ENCODE measurements around the gene MINDY4.

MINDY4 gene

DNA sequence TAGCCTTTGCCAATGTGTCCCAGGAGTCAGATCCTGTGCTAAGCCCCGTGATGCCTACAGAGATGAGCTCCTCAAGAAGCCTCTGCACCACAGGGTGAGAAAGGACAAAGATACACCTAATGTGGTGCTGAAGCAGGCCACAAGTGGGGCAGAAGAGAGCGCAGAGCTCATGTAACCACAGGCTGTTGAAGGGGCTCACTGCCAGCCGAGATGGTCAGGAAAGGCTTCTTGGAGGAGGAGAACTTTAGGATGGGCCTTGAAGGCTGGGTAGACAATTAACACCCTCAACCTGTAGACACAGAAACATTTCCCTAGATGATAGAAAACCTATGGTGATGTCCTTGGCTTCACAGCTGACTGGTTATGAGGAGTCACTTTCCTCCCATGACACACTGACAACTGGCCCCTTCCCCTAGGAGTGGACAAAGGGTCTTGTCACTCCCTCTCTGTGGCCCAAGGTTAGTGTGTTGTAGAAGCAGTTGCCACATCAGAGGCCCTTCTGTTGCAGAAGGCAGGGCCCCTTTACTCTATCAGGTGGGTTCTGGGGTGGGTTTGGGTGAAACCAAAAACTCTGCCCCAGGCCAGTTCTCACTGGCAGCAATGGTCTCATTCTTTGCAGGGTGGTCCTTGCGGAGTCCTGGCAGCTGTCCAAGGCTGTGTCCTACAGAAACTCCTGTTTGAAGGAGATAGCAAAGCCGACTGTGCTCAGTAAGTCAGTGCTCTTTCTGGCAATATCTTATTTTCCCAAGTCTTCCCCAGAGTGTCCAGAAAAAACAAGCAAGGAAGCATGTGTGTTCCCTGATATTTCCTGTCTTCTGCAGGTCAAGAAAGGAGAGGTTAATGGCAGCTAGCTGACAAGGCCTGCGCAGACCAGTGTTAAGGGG is 69.2 kb downstream of the MINDY4 start:
- DNase-seq = no peak

DNA sequence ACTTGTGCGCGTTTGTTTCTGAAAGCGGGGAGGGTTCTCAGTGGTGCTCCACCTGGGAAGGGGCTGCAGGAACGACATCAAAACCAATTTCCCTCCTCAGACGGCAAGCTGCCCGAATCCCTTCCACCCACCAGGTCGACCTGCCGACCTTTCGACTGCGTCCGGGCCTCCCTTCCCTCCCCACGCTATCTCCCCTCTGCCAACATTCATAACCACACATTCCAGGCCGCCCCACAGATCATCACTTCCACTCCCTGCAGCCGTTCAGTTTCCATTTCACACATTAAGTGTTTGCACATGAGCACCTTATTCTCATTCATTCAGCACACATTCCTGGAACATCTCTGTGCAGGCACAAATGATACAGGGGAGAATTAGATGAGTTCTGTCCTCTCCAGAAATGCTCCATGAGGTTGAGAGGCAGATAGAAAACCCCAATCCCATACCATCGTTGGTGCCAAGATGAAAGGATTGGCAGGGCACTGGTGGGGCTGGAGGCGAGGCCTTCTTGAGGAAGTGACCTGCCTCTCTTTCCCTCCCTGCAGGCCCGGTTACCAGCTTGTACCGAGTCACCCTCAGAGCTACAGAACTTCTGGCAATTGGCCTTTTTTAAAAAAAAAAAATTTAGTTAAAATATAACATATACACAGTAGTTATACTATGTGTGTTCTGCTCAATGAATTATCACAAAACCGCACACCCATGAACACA is 70.0 kb downstream of the MINDY4 start:
- DNase-seq = no peak

DNA sequence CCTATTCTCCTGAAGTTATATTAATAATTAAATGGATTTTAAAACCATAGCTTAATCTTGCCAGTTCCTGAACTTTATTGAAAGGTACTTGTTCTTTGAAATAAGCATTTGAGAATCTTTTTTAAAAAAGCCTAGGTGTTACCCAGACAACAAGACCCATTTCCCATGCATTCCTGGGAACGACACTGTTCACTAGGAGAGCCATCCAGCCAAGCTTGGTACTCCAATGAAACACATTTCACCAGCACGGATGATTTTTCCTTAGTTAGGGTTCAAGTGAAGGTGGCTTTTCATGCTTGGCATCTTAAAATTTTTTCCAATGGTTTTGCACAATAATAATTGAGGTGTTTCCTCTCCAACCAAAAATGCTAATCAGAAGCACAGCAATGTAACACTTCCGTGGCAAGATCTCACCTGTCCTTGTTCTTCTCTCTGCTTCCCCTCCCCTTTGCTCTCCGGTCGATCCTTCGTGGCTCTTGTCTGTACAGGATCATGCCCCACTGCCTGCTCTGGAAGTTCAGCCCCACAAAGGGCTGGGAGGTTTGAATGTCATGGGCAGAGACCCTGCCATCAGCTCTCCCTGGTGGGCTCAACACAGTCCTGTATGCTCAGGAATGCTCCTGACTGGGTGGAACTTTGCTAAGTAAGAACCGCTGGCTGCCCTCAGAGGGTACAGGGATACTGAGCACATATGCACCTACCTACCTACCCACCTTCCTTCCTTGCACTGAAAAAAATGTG is 70.8 kb downstream of the MINDY4 start:
- DNase-seq = no peak

DNA sequence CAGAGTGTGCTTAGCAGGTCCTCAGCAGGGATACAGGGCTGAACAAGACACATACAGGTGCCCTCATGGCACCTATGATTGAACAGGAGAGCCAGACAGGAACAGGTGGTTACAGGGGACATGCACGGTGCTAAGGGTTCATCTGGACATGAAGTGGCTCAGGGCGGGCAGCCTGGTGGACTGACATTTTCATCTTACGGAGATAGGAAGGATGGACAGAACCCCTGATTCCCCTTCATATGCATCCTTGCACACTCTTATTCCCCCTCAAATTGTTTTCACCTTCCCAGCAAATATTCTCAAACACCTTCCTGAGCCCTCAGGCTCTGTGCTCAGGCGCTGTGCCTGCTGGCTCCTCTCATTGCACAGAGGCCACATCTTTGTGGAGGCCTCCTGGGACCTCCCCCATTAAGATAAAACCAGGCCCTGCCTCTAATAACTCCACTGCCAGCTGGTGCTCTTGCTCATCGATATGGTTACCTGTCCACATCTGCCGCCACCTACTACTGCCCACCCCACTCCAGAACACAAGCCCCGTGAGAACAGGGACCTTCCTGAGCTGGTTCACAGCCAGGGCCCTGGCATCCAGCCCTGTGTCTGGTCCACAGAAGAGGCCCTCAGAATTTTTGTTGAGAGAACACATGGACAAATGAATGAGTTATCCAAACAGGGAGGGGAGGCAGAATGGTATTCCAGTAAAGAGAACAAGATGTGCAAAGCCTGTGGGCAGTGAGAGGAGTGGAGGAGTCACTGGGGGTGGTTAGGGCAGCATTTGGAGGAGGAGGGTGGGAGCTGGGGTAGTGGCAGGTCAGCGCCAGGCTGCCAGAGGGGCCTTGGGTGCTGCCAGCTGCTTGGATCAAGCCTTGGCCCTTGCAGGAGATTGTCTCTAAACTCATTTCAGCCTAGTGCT is 71.6 kb downstream of the MINDY4 start:
- DNase-seq = no peak

DNA sequence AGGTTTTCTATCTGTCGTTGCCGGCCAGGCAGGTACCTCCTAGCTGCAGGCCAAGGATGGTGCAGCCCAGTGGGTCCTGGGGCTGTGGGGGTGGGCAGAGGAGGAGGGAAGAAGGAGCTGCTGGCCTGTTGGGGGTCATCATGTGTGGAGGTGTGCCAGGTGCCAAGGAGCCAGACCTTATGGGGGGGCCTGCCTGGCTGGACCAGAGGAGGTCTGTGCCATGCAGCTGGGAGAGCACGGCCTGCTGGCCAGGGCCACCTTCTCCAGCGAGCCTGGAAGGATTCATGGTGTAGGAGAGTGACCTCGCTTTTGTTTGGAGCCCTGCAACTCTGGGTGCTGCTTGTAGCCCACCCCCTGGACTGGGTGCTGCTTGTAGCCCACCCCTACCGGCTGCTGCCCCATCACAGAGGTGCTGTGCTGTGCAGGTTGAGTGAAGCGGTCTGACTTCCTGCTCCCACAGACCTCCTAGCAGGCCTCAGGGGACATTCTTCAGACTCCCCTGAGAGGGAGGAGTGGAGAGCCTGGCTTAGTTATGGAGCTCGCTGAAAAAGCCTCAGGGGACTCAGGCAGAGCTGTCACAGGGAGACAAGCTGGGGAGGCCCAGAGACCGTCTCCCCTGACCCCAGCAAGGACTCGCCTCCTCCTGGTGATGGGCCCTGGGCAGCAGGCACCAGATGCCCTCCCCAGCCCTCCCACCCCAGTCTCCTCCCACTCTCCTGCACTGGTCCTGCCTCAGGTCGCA is 72.7 kb downstream of the MINDY4 start:
- DNase-seq = no peak

DNA sequence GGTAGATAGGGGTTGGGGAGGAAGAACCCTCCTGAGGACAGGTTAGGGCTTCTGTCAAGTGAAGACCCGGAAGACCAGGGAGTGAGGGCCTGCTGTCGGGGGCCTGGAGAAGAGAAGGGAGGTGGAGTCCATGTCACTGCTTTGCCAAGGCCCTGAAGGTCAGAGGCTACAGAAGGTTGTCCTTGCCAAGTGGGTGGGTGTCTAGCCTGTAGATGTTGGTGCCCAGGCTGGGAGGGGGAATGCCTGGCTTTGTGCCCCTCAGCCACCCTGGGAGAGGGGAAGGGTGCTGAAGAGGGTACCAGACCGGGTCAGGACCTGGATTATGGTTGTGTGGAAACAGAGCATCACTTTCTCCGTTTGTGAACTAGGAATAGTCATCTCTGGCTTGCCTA is 73.3 kb downstream of the MINDY4 start:
- DNase-seq = no peak

DNA sequence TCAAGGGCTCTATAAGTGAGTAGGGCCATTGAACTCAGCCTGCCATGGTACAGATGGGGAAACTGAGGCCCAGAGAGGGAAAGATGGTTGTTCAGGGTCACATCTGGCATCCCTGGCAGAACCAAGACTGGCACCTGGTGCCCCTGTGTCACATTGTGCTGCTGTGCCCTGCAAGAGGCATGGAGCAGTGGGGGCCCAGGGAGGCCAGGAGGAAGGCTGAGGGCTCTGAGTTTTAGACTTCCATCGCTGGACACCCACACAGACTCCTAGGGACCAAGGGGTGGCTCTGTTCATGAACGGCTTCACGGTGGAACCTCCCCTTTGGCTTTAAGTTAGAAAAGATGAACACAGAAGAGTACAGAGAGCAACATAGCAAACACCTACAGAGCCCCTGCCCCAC is 73.7 kb downstream of the MINDY4 start:
- DNase-seq = no peak

DNA sequence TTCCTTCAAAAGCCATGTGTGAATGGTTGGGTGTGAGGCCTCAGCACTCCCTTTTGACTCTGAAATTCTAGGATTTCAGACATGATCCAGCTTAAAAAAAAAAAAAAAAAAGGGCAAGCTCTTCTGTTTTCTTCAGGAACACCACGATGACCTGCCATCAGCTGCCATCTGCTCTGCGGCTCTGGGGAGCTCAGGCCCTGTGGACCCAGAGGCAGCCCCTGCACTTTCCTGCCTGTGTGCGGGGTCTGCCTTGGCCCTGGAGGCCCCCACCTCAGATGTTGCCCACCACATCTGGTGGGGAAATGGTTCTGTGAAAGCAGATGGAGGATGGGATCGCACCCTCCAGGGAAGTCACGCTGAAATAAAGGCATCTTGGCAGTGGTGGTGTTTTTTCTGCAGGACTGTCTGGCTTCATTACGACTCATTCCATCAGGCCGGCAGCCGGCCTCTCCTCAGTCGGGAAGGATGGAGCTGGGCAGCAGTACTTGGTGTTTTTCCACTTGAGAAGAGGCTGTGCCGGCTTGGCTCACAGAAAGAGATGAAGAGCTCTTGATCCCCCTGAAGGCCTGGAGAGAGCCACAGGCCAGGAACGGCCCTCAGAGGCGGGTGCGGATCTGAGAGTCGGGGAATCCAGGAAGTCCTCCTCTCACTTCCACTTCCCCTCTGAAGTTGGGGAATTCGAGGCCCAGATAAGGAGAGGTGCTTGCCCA is 74.4 kb downstream of the MINDY4 start:
- no peak for DNase-seq

DNA sequence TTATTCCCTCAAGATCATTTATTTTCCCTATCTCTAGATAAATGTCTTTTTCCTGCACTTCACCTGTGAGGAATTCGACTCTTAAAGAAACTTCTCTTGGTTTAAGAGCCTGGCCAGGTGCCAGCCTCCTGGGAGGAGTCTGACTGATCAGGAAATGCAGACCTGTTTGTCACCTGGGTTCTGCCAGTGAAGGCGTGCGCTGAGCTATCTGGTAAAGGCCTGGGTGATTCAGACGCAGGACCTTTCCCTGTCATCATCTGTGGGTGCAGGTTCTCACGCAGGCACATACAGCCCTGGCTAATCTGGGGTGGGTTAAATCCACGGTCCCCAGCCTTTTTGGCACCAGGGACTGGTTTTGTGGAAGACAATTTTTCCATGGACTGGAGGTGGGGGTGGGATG is 75.2 kb downstream of the MINDY4 start:
- DNase-seq = no peak

DNA sequence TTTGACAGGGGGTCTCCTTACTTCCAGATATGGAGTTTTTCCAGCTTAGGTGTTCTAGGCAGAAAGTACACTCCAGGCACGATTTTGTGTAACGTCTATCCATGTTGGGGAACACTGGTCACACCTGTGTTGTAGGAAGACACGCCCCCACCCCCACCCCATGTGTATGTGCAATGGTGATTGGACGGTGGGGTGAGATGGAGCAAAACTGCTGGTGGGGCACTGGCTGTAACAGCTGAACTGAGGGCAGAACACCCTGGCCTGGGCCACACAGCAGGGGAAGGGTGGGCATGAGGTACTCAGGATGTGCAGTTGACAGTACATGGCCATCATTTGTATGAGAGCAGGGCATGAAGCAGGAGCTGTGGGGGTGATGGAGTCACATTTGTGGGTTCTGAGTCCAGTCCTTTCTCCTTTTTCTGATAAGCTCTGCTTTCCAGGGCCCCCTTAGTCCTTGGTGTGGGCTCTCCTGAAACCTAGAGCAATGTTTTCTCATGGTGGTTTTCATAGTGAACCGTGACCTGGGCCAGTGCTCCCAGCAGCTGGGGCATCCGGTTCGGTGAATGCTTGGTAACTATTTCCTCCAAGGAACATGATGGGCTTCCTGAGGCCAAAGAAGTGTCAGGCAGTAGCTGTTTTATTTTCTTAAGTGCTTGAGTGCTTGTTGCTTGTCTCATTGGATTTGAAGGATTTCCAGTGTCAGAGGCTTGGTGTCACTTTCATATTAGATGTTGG is 77.1 kb downstream of the MINDY4 start:
- DNase-seq = no peak

DNA sequence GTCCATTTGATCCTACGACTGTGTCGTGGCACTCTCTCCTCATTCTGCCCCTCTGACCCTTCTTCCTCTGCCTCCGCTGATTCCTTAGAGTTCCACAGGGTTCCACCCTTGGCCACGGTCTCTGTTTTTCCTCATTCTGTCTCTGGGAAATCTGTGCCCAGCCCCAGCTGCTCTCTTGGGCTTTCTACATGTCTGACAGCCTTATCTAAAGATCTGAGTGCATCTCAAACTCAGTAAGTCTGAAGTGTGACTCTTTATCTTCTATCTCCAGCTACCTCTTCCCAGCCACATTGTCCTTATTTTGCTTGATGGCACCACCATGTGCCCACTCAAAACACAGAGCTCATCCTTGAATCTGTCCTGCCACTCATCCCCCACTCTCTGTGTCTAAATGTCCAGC is 78.3 kb downstream of the MINDY4 start:
- no peak for DNase-seq

DNA sequence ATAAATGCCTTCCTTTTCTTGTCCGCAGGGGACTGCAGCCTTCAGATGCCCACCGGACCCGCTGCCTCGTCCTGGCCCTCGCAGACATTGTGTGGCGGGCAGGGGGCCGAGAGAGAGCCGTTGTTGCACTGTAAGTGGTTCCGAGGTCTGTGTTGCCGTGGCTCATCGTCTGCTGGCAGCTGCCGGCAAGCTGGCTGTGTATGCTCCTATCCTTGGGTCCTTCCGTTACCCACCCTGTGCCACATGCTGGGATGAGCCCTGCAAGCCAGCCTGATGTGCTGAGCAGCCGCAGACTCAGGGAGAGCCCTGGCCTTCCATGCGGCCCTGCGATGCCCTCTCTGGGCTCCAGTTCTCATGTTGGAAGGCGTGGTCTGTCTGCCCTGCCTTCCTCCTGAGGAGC is 79.2 kb downstream of the MINDY4 start:
- DNase-seq = no peak

DNA sequence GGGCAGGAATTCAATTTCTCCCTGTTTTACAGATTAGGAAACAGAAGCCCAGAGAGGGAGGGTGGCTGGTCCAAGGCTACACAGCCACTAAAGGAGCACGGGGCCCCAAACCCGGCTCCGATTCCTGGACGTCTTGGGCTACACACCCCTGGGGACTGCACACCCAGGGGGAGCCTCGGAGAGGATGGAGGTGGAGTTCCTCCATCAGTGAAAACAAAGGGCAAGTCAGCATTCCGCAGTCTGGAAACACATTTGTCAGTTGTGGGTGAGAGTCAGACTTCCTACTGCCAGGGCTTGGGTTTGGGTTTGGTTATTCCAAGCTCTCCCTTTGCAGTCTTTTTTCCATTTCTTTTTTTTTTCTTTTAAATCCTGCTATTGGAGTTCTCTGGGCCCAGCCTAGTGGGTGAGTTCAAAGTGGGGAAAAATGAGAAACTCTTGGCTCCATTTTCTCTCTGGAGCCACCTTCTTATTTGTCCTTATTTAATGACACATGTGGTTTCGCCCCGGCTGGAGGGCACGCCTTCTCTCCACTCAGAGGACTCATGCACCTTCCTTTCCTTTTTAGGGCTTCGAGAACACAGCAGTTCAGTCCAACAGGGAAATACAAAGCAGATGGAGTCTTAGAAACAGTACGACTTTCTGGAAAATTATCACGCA is 80.6 kb downstream of the MINDY4 start:
- no peak for DNase-seq

DNA sequence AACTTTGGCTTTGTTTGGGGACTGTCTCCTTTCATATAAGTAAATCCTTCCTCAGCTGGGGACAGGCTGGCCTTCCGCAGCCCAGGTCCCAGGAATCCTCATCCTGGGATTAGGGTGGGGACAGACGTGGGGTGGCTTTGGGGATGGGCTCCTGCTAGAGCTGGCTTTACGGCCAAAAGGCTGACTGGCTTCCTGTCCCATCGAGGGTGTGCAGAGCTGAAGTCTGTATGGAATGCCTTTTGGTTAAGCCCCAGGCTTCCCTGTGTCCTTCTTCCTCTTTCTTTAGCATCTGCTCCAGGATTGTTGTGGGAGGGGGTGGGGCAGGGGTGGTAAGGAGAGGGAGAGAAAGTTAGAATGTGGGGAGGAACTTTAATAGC is 81.1 kb downstream of the MINDY4 start:
- DNase-seq = no peak

DNA sequence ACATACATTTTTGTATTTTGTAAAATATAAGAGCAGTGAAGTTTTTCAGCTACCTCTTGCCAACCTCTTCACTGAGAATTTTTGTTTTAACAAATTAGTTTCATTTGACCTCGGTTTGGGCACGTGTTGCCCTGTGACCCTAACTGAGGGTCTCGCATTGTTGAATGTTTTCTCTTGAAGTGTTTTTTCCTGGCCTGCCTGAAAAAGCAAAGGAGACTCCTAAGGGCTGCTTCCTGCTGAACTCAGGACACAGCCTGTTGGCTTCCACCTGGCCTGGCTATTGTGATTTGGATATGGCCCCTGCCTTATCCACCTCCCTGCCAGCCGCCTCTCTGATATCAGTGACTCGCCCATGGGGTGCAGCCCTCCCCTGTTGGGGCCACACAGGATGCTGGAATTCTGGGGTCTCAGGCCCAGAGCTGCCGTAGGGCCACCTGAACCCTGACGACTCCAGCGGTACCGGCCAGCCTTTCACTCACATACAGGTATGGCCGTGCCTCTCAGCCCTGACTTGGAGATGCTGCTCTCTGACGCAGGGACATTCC is 81.6 kb downstream of the MINDY4 start:
- no peak for DNase-seq

DNA sequence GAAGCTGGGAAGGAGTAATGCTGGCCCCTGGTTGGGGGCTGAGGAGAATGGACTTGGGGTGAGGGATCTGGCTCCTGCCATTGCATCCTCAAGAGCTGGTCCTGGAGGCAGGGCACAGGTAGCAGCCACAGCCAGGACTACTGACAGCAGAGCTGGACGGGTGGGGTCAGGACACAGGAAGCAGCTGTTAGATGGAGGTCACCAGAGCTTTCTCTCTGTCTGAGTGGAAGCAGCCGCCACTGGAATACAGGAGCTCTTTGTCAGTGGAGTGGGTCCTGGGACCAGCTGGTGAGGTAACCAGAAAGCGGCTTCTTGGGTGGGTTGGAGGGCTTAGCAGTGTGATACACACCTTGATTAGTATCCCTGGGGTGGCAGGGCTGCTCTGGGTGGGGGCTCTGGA is 82.4 kb downstream of the MINDY4 start:
- DNase-seq = no peak

DNA sequence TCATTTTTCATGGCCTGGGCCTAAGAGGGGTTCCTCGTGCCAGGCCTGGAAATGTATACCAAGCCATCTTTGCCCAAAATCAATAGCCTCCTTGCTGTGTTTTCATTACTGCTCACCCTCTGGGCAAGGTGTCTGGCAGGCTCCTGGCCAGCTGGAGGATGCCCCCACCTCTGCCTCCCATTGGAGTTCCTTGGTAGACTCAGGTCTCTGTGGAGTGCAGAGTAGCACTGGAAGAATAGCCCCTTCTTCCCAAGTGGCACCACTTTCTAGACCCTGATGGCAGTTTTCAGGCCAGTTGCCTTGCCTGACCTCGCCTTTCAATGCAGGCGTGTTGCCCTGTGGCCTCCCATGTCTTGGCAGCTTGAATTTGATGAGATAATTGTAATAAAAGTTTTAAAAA is 84.7 kb downstream of the MINDY4 start:
- DNase-seq = no peak

DNA sequence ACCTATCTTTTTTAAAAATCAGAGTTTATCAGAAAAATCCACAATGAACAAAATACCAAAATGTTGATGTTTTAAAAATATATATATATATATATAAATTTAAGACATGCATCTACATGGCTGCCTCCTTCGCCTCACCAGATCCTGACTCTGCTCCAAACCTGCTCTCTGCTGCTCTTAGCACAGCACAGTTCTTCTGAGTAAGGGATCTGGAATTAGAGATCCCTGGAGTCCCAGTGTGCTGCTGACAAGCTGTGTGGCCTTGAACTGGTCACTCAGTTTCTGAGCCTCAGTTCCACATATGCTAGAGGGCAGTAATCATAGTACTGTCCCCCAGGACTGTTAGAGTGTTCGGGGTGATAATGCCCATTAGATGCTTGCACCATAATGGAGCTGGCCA is 87.4 kb downstream of the MINDY4 start:
- DNase-seq = no peak

DNA sequence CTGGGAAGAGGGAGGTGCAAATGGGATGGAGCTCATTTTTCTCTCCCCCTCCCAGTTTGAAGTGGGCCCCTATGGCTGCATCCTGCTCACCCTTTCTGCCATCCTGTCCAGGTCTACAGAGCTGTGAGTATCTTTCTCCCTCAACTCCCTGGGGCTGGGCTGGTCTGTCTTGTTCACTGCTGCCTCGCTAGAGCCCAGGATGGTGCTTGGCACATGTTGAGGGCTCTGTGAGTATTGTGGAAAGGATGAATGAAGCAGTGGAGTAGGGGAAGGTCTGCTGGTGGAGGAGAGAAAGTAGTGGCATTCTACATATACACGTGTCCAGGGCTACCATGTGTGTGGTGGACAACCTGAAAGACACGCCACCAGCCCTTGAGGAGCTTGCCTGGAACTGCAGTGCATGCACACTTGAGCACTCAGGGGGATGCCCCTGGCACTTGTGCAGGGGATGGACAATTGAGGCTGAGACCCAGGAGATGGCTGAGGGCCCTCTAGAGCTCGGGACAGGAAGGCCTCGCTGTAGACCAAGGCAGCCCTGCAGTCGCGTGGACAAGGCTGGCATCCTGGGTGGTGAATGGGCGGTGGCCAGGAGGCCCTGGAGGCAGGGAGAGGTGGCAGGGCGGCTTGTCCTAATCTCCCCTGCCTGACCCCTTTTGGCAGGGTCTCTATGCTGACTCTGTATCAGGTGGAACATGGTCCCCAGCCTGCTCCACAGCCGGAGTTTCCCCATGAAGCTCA is 88.2 kb downstream of the MINDY4 start:
- no peak for DNase-seq

Data from AML-193 (cell line).